ENCODE results near the gene FBXO28.

GRCh38 chr1:224149709-224150108, 35.8 kb downstream of the FBXO28 start:
- no peak for TF ChIP-seq CTCF (conservative IDR thresholded peaks at IDR 0.05; ENCODE audit: low read depth, low read length)
- no peak for TF ChIP-seq EZH2 (IDR thresholded peaks at IDR 0.05; ENCODE audit: low read length, unreplicated experiment)
- TF ChIP-seq EZH2phosphoT487 (IDR thresholded peaks at IDR 0.05; ENCODE audit: borderline replicate concordance, low read length), result no peak
